Colonic mucosa (tissue), 4 donors: Measurements from ENCODE around the gene GNA15. TPM values are rescaled to one million over a fixed set of nuclear protein-coding genes. Genes with fewer than 3 reads are reported as not detected.

Experiments
- DNase-seq: peaks from one replicate; pipeline ENCODE4 v3.0.0-alpha.2; 2020
- H3K27ac ChIP-seq: fragments of 200-600 bp; one replicate; pipeline ENCODE4 v1.8.0; 2021
- H3K27me3 ChIP-seq: fragments of 200-600 bp; one replicate; pipeline ENCODE4 v1.8.0; 2021
- H3K36me3 ChIP-seq: fragments of 200-600 bp; one replicate; pipeline ENCODE4 v1.8.0; 2021
- H3K4me1 ChIP-seq: fragments of 200-600 bp; one replicate; pipeline ENCODE4 v1.8.0; 2021; ENCODE audit warnings: mild to moderate bottlenecking
- H3K4me3 ChIP-seq: fragments of 200-600 bp; one replicate; pipeline ENCODE4 v1.8.0; 2021
- H3K9ac ChIP-seq, 2 donors: one replicate each; pipeline ENCODE4 v1.7.0; 2013; ENCODE audit warnings: control low read depth in 2 of 2, low read depth in 2 of 2, low read length in 2 of 2
- H3K9me3 ChIP-seq: fragments of 200-600 bp; one replicate; pipeline ENCODE4 v1.8.0; 2021
- CTCF ChIP-seq: fragments of 200-600 bp; IDR thresholded peaks from one replicate; pipeline ENCODE4 v1.8.0; 2022; ENCODE audit warnings: antibody characterized with exemption, mild to moderate bottlenecking
- intact Hi-C: fragments of 100-400 bp; cut with DNase I; formaldehyde crosslinking; loops from one replicate; pipeline ENCODE4 v1.14.1; 2022
- total RNA-seq, 2 donors: library from RNA; stranded (reverse); fragmentation: NEBNext Ultra II Directional in 1 of 2; extraction: Animal tissue kit (Norgen Biotek cat#: 25700) in 1 of 2; gene quantifications; one replicate each; pipeline ENCODE4 v1.2.1, GENCODE V29; 2021
- donor health status: healthy.
- donor health status: DM: no; HTN: no; CAD: no.
- donor health status: DM: no; HTN: no; CAD: no.

The GNA15 gene
- total RNA-seq, 2 donors from 2014 or later = 1.6 to 6.6 TPM

GRCh38 chr19:3096267-3096901 is 39.4 kb upstream of the GNA15 start:
- H3K4me3 ChIP-seq = peak overlapping the region; percentile 96
- intact Hi-C loops = no loop called here
- no peaks in the 10 kb centered on the region for H3K27me3 ChIP-seq
- DNase-seq = peak; percentile 68
- no peak for TF ChIP-seq CTCF
- H3K36me3 ChIP-seq = no peaks in the 10 kb centered on the region
- H3K27ac ChIP-seq = peak overlapping the region; percentile 74
- peaks cover 32% of the 10 kb centered on the region for H3K4me1 ChIP-seq
- no peaks in the 10 kb centered on the region for H3K9me3 ChIP-seq
- peak overlapping the region; percentile 96 to 99 for H3K9ac ChIP-seq

DNA sequence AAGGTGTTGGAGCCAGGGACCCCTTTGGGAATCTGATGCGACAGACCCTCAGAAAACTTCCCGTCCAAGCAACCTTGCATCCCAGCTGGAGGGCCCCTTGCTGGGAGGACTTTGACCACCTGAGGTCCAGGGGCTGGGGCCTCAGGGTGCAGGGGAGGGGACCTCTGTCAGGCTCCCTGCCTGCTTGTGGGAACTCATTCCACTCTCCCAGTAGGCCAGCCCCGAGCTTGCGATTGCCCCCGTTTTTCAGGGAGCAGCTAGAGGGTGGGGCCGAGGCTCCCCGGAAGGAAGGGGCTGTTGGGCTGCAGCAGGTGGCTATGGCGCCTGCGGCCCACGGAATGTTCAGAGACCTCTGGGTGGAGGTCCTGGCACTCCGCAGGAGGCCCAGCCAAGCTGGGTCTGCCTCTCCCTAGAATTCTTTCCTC is 38.9 kb upstream of the GNA15 start:
- H3K9ac ChIP-seq = peak overlapping the region; percentile 96 to 99
- peak overlapping the region; percentile 96 for H3K4me3 ChIP-seq
- no peak for DNase-seq
- peaks cover 32% of the 10 kb centered on the region for H3K4me1 ChIP-seq
- H3K9me3 ChIP-seq = no peaks in the 10 kb centered on the region
- H3K27me3 ChIP-seq = no peaks in the 10 kb centered on the region
- peak overlapping the region; percentile 74 for H3K27ac ChIP-seq
- intact Hi-C loops = no loop called here
- H3K36me3 ChIP-seq = no peaks in the 10 kb centered on the region
- no peak for TF ChIP-seq CTCF

GRCh38 chr19:3097442-3097871 is 38.4 kb upstream of the GNA15 start:
- no peaks in the 10 kb centered on the region for H3K36me3 ChIP-seq

GRCh38 chr19:3098141-3098514 is 37.7 kb upstream of the GNA15 start:
- Histone ChIP-seq H3K27ac (peak overlapping the region; percentile 74), H3K9me3 (no peaks in the 10 kb centered on the region), H3K4me1 (peaks cover 40% of the 10 kb centered on the region), H3K9ac (peak overlapping the region; percentile 96 to 99), H3K4me3 (peak overlapping the region; percentile 96), H3K36me3 (no peaks in the 10 kb centered on the region), H3K27me3 (no peaks in the 10 kb centered on the region)
- TF ChIP-seq CTCF = no peak
- DNase-seq = peak; percentile 57
- intact Hi-C loops = no loop called here

More at GRCh38 chr19:3097442-3097871, 38.4 kb upstream of the GNA15 start:
- Histone ChIP-seq H3K4me1 (peaks cover 34% of the 10 kb centered on the region), H3K27ac (peak overlapping the region; percentile 74), H3K4me3 (peak overlapping the region; percentile 96), H3K9ac (peak overlapping the region; percentile 96 to 99), H3K27me3 (no peaks in the 10 kb centered on the region), H3K9me3 (no peaks in the 10 kb centered on the region)
- peak; percentile 58 for DNase-seq
- intact Hi-C loops = no loop called here
- TF ChIP-seq CTCF = no peak

GRCh38 chr19:3098515-3099346 is 37.1 kb upstream of the GNA15 start:
- Histone ChIP-seq H3K9me3 (no peaks in the 10 kb centered on the region), H3K36me3 (no peaks in the 10 kb centered on the region), H3K27me3 (no peaks in the 10 kb centered on the region), H3K4me3 (peak overlapping the region; percentile 96), H3K4me1 (peaks cover 42% of the 10 kb centered on the region), H3K27ac (peak overlapping the region; percentile 74), H3K9ac (peak overlapping the region; percentile 96 to 99)
- no peak for TF ChIP-seq CTCF
- intact Hi-C loops = no loop called here
- peak; percentile 61 for DNase-seq
